ENCODE data around the gene TAS2R4. TPM values are rescaled to one million over a fixed set of nuclear protein-coding genes. Genes with fewer than 3 reads are reported as not detected.

The TAS2R4 gene
- total RNA-seq, 1 experiment from 2014 or later = 1.2 TPM

GRCh38 chr7:141742229-141742628, 34.2 kb upstream of the TAS2R4 start (continued):
- TF ChIP-seq EZH2 (IDR thresholded peaks at IDR 0.05) (no peak), EGR1 (IDR thresholded peaks at IDR 0.05; ENCODE audit: low read depth) (no peak), ELF1 (IDR thresholded peaks at IDR 0.05; ENCODE audit: borderline replicate concordance, low read depth) (no peak), JUND (IDR thresholded peaks at IDR 0.05) (no peak)

DNA sequence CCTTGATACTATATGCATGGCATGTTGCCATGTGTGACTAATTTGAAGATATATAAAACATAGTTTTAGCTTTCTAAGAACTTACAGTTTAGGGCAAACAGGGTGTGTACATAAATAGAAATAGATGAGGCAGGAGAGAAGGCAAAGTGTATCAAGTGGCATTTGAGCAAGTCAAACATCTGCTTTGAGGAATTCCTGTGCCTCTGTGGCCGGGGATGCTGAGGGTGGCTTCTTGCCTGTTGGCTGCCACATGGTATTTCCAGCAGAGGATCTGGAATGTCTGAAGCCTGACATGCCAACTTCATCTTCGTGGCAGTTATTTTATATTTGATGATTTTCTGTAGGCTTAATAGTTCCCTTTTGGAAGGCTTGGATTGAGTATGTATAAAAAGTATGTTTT, 32.3 kb upstream of the TAS2R4 start:
- intact Hi-C loops (cut with micrococcal nuclease) = no loop called here
- no peak for TF ChIP-seq RAD21 (IDR thresholded peaks at IDR 0.05; ENCODE audit: low read depth)
- no peak for TF ChIP-seq TCF7L2 (IDR thresholded peaks at IDR 0.05; ENCODE audit: borderline replicate concordance, extremely low read depth, insufficient read depth, insufficient read length)
- TF ChIP-seq ZNF274 (IDR thresholded peaks at IDR 0.05; ENCODE audit: low read depth, low read length) = no peak
- TF ChIP-seq ZFX (IDR thresholded peaks at IDR 0.05) = no peak
- TF ChIP-seq SIN3A (IDR thresholded peaks at IDR 0.05; ENCODE audit: low read depth) = no peak
- no peak for TF ChIP-seq CBX3 (IDR thresholded peaks at IDR 0.05; ENCODE audit: low read depth)
- TF ChIP-seq EZH2phosphoT487 (IDR thresholded peaks at IDR 0.05; ENCODE audit: borderline replicate concordance) = no peak
- TF ChIP-seq SRF (IDR thresholded peaks at IDR 0.05; ENCODE audit: low read depth) = no peak
- TF ChIP-seq REST (IDR thresholded peaks at IDR 0.05; ENCODE audit: low read depth) = no peak
- no peak for TF ChIP-seq YY1 (IDR thresholded peaks at IDR 0.05; ENCODE audit: extremely low read depth, insufficient replicate concordance, low read depth, low read length)
- Histone ChIP-seq H3K79me2 (ENCODE audit: insufficient read depth, low read length) (peaks cover 89% of the 10 kb centered on the region), H3K36me3 (ENCODE audit: control insufficient read depth in 1 of 2, insufficient read depth in 2 of 2, low read length in 2 of 2) (peaks cover 70 to 80% of the 10 kb centered on the region in 2 experiments), H3K27ac (ENCODE audit: low read depth, low read length) (no peak overlapping the region), H3K27me3 (ENCODE audit: insufficient read depth, low read length) (no peaks in the 10 kb centered on the region), H3K9me2 (ENCODE audit: insufficient read depth) (no peaks in the 10 kb centered on the region), H3K4me1 (ENCODE audit: control insufficient read depth in 1 of 2, insufficient read depth in 2 of 2, low read length in 2 of 2) (peaks cover 4 to 6% of the 10 kb centered on the region in 2 experiments; a peak in 3 of 4 replicates), H4K20me1 (ENCODE audit: insufficient read depth) (peaks cover 6% of the 10 kb centered on the region; the same call in 1 of the 2 replicates), H3K9ac (ENCODE audit: low read length) (no peak overlapping the region), H3K4me2 (ENCODE audit: low read length) (no peak overlapping the region), H3K4me3 (replicated peaks in 1 of 2; ENCODE audit: low read depth in 1 of 2, low read length in 2 of 2) (no peak overlapping the region), H3K9me3 (ENCODE audit: control insufficient read depth in 1 of 2, insufficient read depth in 1 of 2, low read depth in 1 of 2, low read length in 2 of 2) (no peaks in the 10 kb centered on the region), H2AFZ (ENCODE audit: low read depth, low read length, poor library complexity, severe bottlenecking) (no peak overlapping the region)
- ChIA-PET POLR2A (no interaction called here), RAD21 (ENCODE audit: low non-redundant PET in 1 of 2, low total read pairs in 2 of 2, uncharacterized antibody in 2 of 2, unreplicated experiment in 2 of 2) (no interaction called here), CTCF (no interaction called here)
- no peak for ATAC-seq
- DNase-seq (ENCODE audit: low read depth, low spot score) = no peak
- BruUV-seq (replicated peaks) = no TSS peak

All from HCT116 (cell line).